Measurements from ENCODE around the gene C2CD2.

The C2CD2 gene

GRCh38 chr21:41903559-41904351 is 50.1 kb downstream of the C2CD2 start:
- no peak for DNase-seq

GRCh38 chr21:41902946-41903345 is 50.9 kb downstream of the C2CD2 start:
- DNase-seq: no peak

- DNase-seq: no peak
Measured at GRCh38 chr21:41901782-41902181, 52.0 kb downstream of the C2CD2 start.

DNA sequence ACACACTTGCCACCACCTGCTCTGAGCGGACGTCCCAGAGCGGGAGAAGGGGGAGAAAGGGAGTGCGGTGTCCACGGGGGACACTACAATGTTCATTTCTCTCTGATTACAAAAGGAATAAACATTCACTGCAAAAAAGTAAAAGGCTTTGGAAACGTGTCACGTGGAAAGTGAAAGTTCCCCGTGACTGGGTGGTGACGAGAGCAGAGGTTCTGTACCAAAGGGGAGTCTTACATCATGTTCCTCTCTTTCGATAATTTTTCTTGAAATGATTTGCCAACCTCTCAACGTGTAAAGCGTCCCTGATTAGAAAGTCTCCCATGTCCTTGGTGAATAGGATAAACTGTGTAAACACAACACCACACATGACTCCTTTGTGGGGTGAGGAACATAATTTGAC is 52.7 kb downstream of the C2CD2 start:
- DNase-seq: no peak

- DNase-seq: no peak
Measured at GRCh38 chr21:41900401-41900800, 53.4 kb downstream of the C2CD2 start.

- DNase-seq: no peak
Measured at GRCh38 chr21:41899426-41900202, 54.2 kb downstream of the C2CD2 start.

- no peak for DNase-seq
Measured at GRCh38 chr21:41898998-41899397, 54.8 kb downstream of the C2CD2 start.

GRCh38 chr21:41897700-41898099 is 56.1 kb downstream of the C2CD2 start:
- DNase-seq: no peak

GRCh38 chr21:41897047-41897669 is 56.7 kb downstream of the C2CD2 start:
- no peak for DNase-seq

DNA sequence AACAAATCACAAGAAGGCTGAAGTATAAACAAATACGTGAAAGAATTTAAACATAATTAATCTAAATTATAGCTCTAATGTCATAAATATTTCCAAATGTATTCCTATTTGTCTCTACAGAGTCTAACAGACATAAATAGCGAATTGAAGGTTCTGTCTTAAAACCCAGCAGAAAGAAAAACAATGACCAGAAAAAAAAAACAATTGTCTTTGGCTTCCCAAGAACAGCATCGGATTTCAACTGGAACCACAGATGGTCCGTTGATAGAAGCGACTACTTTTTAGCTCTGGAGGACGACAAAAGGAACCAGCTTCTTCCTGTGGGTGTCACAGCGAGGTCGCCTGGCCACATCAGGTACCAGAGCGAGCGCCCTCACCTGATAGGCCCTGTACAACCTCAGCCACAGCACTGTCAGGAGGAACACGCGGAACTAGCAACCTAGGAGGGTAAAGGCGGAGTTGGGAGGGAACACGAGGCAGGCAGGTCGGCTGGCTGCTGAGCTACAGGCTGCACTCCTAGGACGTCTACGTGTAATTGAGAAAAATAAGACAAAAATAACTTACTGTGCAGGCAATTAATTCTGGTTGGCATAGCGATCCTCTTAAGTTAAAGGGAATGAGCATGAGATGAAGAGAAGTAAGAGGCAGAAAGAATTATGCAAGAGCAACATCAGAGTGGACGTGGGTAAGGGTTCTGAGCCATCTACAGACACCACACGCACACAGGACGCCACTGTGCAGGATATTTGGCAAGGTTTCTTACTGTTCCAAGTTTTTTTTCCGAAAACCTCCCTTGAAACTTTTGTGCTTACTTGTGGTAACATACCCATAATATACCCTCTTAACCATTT is 58.0 kb downstream of the C2CD2 start:
- DNase-seq: no peak

GRCh38 chr21:41894922-41895557 is 58.8 kb downstream of the C2CD2 start:
- peak; percentile 88 for DNase-seq

DNA sequence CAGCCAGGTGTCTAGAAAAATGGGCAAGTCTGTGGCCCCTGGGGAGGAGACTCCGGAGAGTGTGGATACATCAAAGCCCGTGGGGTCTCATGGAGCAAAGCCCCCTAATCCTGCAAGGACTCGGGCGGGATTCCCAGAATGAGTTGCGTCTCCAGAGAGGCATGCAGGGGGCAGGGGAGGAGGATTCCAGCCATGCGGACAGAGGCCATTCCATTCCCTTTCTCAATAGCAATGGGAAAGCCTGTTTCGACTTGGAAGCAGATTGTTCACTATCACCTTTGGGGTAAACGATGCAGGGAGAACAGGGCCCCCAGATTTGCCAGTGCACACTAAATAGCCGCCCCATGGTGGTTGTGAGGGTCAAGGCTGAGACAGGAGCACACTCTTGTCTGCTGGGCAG is 59.3 kb downstream of the C2CD2 start:
- no peak for DNase-seq

DNA sequence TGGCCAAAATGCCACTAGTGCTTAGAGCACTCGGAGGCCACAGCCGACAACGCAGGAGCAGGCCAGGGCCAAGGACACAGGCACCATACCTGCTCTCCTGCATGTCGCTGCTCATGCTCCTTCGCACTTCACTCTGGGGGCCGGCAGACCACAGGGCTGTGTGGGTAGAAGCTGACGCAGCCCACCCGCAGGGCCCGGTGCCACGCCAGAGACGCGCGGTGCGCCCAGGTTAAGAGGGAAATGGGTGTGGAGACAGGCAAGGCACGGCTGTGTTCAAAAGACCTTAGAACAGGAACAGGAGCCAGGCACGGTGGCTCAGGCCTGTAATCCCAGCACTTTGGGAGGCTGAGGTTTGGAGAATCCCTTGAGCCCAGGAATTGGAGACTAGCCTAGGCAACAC is 61.1 kb downstream of the C2CD2 start:
- DNase-seq: no peak

DNA sequence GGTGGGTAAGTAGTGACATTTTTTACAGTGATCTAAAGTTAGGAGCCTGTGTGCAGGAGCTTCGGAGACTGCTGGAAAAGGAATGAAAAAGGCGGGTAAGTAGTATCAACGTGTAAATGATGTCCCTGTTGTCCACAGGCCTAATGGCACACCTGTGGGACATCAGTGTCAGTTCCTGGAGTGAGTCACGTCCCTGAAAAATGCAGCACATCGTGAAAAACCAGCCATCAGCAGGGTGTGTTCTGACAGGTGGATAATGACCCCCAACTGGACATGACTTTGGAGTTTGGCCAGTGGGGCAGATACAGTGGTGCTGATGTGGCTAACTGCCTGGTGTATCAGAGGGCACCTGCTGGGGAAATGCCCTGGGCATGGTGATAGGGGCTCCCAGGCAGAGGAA is 62.7 kb downstream of the C2CD2 start:
- DNase-seq: no peak

DNA sequence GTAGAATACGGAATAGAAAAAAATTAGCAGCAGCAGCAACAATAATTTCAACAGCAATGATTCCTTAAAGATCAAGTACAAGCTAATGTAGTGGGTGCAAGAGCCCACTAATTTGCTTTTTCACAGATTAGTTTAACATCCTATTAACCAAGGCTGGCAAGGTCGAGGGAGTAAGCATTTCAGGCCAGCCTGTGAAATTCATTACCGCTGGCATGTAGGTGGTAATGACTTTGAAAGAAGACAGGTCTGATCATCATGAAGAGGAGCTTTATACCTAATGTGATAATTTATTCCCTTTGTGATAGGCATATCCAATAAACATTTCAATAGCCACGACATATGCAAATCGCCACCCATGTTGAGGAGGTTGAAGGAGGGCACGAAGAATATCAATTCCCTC is 63.5 kb downstream of the C2CD2 start:
- no peak for DNase-seq

- no peak for DNase-seq
Measured at GRCh38 chr21:41888749-41889376, 65.0 kb downstream of the C2CD2 start.

DNA sequence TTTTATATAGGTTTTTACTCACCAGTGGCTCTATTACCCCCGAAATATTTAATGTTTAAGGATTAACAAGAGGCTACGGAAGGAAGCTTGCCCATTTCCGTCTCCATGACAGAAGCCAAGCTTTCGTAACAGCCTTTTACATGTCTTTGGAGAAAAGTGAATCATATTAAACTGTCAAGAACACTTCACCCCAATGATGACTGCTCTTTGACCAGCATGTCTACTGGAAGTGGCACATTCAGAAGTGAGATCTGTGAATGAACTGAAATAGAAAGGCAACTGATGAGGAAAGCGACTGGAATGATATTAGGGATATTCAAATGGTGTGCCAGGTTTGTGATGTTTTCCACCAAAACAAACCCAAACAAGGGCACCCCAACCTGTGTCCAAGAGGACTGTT is 66.2 kb downstream of the C2CD2 start:
- DNase-seq: no peak

DNA sequence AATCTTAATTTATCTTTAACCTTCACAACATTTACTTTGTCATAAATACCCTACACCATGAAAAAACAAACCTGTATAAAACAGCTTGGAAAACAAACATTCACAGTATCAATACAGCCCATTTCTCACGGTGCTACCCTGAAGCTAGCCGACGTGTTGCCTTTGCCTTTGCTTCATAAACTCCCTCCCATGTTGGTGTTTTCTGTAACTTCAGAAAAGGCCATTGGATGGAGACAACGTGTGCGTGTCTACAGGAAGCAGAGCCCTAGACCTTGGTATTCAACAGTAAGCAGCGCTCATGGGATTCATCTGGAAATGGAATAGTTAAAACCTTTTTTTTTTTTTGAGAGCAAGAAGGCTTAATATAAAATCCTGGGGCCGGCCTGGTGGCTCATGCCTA is 67.5 kb downstream of the C2CD2 start:
- DNase-seq: no peak

GRCh38 chr21:41885341-41886024 is 68.3 kb downstream of the C2CD2 start:
- DNase-seq: no peak

- DNase-seq: no peak
Measured at GRCh38 chr21:41884501-41885030, 69.3 kb downstream of the C2CD2 start.

DNA sequence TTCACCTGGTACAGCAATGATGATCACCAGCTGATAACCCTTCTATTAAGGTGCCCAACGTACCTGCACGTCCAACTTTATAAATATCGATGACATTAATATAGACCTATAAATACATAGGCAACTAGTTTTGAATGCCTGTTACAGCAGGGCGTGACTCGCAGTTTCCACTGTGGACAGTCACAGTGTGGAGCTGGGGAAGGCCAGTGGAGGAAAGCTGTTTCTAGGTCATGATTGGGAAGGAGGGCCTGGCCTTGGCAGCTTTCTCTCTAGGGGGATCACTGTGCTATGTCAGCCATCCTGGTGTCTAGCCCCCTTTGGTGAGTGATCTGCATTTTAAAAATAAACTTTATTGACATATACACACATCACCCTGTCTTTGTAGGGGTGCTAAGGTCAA is 70.2 kb downstream of the C2CD2 start:
- DNase-seq: no peak

Measured in fibroblast of skin of scalp (primary cell).